ENCODE data around the gene PSMG3.

GRCh38 chr7:1610013-1610677 lies 40.3 kb upstream of the PSMG3 start:
- TF ChIP-seq CTCF (IDR thresholded peaks at IDR 0.05; ENCODE audit: extremely low read depth in 1 of 2, insufficient read depth in 1 of 2, low read depth in 1 of 2, low read length in 2 of 2) (no peak), POLR2A (IDR thresholded peaks at IDR 0.05; ENCODE audit: low read depth, low read length) (no peak), EZH2 (IDR thresholded peaks at IDR 0.05; ENCODE audit: borderline replicate concordance, low read depth, low read length, severe bottlenecking) (no peak), MYC (IDR thresholded peaks at IDR 0.05; ENCODE audit: low read depth, low read length) (no peak), MAX (IDR thresholded peaks at IDR 0.05; ENCODE audit: insufficient read depth, insufficient read length) (no peak), POLR2AphosphoS5 (IDR thresholded peaks at IDR 0.05; ENCODE audit: insufficient read depth, low read depth, low read length) (no peak), JUN (IDR thresholded peaks at IDR 0.05; ENCODE audit: borderline replicate concordance, insufficient read depth, insufficient read length, low read depth) (no peak)
